ENCODE data around the gene LRRFIP1. TPM values are rescaled to one million over a fixed set of nuclear protein-coding genes. Genes with fewer than 3 reads are reported as not detected.

The LRRFIP1 gene
- total and polyA plus RNA-seq, 2 of the 13 experiments (the other 11 are each of a cell fraction or from before 2014, with no cell fraction given) = 15.9 to 40.5 TPM

DNA sequence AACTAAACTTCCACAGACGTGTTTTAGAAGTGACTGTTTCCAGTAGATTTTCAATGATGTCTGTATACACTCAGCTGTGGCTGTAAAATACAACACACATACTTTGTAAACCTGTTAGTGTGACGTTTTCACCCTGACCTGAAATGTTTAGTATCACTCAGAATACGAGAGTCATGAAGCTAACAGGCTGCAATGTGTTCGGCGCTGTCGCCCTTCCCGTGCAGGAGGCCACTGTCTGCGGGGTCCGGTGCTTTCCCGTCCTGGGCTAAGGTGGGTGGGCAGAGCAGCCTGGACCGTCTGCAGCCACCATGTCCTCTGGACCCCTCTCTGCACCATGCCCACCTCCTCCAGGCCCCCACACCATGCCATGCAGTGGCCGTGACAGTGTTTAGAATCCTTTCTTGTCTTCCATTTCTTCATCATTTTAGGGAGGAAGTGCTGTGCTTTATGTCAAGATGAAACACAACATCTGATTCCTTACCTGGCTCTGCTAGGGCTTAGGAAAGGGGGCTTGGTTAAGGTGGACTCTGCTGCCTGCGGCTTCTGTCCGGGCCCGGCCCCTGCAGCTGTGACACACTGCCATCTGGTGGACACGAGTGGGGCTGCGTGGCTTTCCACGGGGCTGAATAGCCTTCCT is 117.3 kb downstream of the LRRFIP1 start (continued):
- TF ChIP-seq, protein P1, sequence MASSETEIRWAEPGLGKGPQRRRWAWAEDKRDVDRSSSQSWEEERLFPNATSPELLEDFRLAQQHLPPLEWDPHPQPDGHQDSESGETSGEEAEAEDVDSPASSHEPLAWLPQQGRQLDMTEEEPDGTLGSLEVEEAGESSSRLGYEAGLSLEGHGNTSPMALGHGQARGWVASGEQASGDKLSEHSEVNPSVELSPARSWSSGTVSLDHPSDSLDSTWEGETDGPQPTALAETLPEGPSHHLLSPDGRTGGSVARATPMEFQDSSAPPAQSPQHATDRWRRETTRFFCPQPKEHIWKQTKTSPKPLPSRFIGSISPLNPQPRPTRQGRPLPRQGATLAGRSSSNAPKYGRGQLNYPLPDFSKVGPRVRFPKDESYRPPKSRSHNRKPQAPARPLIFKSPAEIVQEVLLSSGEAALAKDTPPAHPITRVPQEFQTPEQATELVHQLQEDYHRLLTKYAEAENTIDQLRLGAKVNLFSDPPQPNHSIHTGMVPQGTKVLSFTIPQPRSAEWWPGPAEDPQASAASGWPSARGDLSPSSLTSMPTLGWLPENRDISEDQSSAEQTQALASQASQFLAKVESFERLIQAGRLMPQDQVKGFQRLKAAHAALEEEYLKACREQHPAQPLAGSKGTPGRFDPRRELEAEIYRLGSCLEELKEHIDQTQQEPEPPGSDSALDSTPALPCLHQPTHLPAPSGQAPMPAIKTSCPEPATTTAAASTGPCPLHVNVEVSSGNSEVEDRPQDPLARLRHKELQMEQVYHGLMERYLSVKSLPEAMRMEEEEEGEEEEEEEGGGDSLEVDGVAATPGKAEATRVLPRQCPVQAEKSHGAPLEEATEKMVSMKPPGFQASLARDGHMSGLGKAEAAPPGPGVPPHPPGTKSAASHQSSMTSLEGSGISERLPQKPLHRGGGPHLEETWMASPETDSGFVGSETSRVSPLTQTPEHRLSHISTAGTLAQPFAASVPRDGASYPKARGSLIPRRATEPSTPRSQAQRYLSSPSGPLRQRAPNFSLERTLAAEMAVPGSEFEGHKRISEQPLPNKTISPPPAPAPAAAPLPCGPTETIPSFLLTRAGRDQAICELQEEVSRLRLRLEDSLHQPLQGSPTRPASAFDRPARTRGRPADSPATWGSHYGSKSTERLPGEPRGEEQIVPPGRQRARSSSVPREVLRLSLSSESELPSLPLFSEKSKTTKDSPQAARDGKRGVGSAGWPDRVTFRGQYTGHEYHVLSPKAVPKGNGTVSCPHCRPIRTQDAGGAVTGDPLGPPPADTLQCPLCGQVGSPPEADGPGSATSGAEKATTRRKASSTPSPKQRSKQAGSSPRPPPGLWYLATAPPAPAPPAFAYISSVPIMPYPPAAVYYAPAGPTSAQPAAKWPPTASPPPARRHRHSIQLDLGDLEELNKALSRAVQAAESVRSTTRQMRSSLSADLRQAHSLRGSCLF (CRISPR knock-in tag; IDR thresholded peaks at IDR 0.05; ENCODE audit: borderline replicate concordance) = no peak
- TF ChIP-seq ZMYM4 (CRISPR knock-in tag; IDR thresholded peaks at IDR 0.05) = peak; percentile 52; the same call in 1 of the 2 replicates
- TF ChIP-seq, protein P2, sequence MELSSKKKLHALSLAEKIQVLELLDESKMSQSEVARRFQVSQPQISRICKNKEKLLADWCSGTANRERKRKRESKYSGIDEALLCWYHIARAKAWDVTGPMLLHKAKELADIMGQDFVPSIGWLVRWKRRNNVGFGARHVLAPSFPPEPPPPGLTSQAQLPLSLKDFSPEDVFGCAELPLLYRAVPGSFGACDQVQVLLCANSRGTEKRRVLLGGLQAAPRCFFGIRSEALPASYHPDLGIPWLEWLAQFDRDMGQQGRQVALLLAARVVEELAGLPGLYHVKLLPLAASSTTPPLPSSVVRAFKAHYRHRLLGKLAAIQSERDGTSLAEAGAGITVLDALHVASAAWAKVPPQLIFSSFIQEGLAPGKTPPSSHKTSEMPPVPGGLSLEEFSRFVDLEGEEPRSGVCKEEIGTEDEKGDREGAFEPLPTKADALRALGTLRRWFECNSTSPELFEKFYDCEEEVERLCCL (CRISPR knock-in tag; IDR thresholded peaks at IDR 0.05; ENCODE audit: borderline replicate concordance) = no peak
- TF ChIP-seq ZNF343 (CRISPR knock-in tag; IDR thresholded peaks at IDR 0.05) = no peak
- TF ChIP-seq IRF2 (CRISPR knock-in tag; IDR thresholded peaks at IDR 0.05) = peak; percentile 94
- TF ChIP-seq ZFP41 (CRISPR knock-in tag; IDR thresholded peaks at IDR 0.05; ENCODE audit: borderline replicate concordance) = 0 out of 2 replicates have a peak, but pooled peaks have one; percentile 62
- TF ChIP-seq JUNB (CRISPR knock-in tag; IDR thresholded peaks at IDR 0.05; ENCODE audit: borderline replicate concordance) = no peak
- peak; percentile 24; the same call in 1 of the 2 replicates for TF ChIP-seq ZNF451 (CRISPR knock-in tag; IDR thresholded peaks at IDR 0.05)
- TF ChIP-seq SKI (IDR thresholded peaks at IDR 0.05; ENCODE audit: partially characterized antibody) = no peak
- no peak for TF ChIP-seq ZNF660 (CRISPR knock-in tag; IDR thresholded peaks at IDR 0.05; ENCODE audit: borderline replicate concordance, low read depth)
- TF ChIP-seq, protein P3, sequence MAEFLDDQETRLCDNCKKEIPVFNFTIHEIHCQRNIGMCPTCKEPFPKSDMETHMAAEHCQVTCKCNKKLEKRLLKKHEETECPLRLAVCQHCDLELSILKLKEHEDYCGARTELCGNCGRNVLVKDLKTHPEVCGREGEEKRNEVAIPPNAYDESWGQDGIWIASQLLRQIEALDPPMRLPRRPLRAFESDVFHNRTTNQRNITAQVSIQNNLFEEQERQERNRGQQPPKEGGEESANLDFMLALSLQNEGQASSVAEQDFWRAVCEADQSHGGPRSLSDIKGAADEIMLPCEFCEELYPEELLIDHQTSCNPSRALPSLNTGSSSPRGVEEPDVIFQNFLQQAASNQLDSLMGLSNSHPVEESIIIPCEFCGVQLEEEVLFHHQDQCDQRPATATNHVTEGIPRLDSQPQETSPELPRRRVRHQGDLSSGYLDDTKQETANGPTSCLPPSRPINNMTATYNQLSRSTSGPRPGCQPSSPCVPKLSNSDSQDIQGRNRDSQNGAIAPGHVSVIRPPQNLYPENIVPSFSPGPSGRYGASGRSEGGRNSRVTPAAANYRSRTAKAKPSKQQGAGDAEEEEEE (CRISPR knock-in tag; IDR thresholded peaks at IDR 0.05; ENCODE audit: borderline replicate concordance) = peak; percentile 85; the same call in 1 of the 2 replicates
- TF ChIP-seq ZNF841 (CRISPR knock-in tag; IDR thresholded peaks at IDR 0.05; ENCODE audit: borderline replicate concordance) = no peak
- 0 out of 2 replicates have a peak, but pooled peaks have one; percentile 27 for TF ChIP-seq ZNF768 (CRISPR knock-in tag; IDR thresholded peaks at IDR 0.05)
- TF ChIP-seq, protein P4, sequence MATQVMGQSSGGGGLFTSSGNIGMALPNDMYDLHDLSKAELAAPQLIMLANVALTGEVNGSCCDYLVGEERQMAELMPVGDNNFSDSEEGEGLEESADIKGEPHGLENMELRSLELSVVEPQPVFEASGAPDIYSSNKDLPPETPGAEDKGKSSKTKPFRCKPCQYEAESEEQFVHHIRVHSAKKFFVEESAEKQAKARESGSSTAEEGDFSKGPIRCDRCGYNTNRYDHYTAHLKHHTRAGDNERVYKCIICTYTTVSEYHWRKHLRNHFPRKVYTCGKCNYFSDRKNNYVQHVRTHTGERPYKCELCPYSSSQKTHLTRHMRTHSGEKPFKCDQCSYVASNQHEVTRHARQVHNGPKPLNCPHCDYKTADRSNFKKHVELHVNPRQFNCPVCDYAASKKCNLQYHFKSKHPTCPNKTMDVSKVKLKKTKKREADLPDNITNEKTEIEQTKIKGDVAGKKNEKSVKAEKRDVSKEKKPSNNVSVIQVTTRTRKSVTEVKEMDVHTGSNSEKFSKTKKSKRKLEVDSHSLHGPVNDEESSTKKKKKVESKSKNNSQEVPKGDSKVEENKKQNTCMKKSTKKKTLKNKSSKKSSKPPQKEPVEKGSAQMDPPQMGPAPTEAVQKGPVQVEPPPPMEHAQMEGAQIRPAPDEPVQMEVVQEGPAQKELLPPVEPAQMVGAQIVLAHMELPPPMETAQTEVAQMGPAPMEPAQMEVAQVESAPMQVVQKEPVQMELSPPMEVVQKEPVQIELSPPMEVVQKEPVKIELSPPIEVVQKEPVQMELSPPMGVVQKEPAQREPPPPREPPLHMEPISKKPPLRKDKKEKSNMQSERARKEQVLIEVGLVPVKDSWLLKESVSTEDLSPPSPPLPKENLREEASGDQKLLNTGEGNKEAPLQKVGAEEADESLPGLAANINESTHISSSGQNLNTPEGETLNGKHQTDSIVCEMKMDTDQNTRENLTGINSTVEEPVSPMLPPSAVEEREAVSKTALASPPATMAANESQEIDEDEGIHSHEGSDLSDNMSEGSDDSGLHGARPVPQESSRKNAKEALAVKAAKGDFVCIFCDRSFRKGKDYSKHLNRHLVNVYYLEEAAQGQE (IDR thresholded peaks at IDR 0.05; ENCODE audit: borderline replicate concordance in 1 of 2, low read depth in 1 of 2, low read length in 2 of 2) = no peak
- no peak for TF ChIP-seq CENPT (CRISPR knock-in tag; IDR thresholded peaks at IDR 0.05; ENCODE audit: low read depth)
- peak; percentile 88; the same call in 1 of the 2 replicates for TF ChIP-seq NFKB2 (CRISPR knock-in tag; IDR thresholded peaks at IDR 0.05; ENCODE audit: borderline replicate concordance)
- 0 out of 2 replicates have a peak, but pooled peaks have one; percentile 53 for TF ChIP-seq GATAD2A (CRISPR knock-in tag; IDR thresholded peaks at IDR 0.05)

All from HepG2 (cell line).